HG02623 (cell line): ENCODE results near the gene ZFYVE27.
A peak's percentile ranks its signal among the peaks of the same experiment; 100 is the strongest.

Experiments used
- ATAC-seq: cut with Tn5 transposase; IDR thresholded peaks from one replicate; pipeline ENCODE4 v1.9.1; 2021; ENCODE audit warnings: moderate library complexity; ENCODE audit not compliant: unreplicated experiment

Gene ZFYVE27

GRCh38 chr10:97714401-97715258 is 22.3 kb upstream of the ZFYVE27 start:
- peak; percentile 29 for ATAC-seq

GRCh38 chr10:97715259-97715874 is 21.6 kb upstream of the ZFYVE27 start:
- no peak for ATAC-seq

- no peak for ATAC-seq
Measured at GRCh38 chr10:97717627-97718026, 19.3 kb upstream of the ZFYVE27 start.

GRCh38 chr10:97718178-97718577 is 18.8 kb upstream of the ZFYVE27 start:
- ATAC-seq = no peak

- no peak for ATAC-seq
Measured at GRCh38 chr10:97718659-97719142, 18.2 kb upstream of the ZFYVE27 start.

GRCh38 chr10:97719602-97720001 is 17.3 kb upstream of the ZFYVE27 start:
- no peak for ATAC-seq

GRCh38 chr10:97721871-97722780 is 14.8 kb upstream of the ZFYVE27 start:
- ATAC-seq = no peak

- no peak for ATAC-seq
Measured at GRCh38 chr10:97723001-97723400, 13.9 kb upstream of the ZFYVE27 start.

GRCh38 chr10:97724341-97724941 is 12.5 kb upstream of the ZFYVE27 start:
- ATAC-seq = no peak

GRCh38 chr10:97726636-97727178 is 10.2 kb upstream of the ZFYVE27 start:
- no peak for ATAC-seq

- ATAC-seq = no peak
Measured at GRCh38 chr10:97729014-97729413, 7.9 kb upstream of the ZFYVE27 start.

- ATAC-seq = no peak
Measured at GRCh38 chr10:97731346-97732051, 5.4 kb upstream of the ZFYVE27 start.

- ATAC-seq = no peak
Measured at GRCh38 chr10:97732052-97732359, 4.9 kb upstream of the ZFYVE27 start.

- ATAC-seq = no peak
Measured at GRCh38 chr10:97733256-97733655, 3.7 kb upstream of the ZFYVE27 start.

GRCh38 chr10:97734021-97734420 is 2.9 kb upstream of the ZFYVE27 start:
- ATAC-seq = no peak

GRCh38 chr10:97736403-97736901 is 476 bp upstream of the ZFYVE27 start:
- ATAC-seq = peak; percentile 9

- ATAC-seq = peak; percentile 7
Measured at GRCh38 chr10:97737770-97738265, 890 bp downstream of the ZFYVE27 start.

- ATAC-seq = no peak
Measured at GRCh38 chr10:97738616-97739015, 1.7 kb downstream of the ZFYVE27 start.

GRCh38 chr10:97740613-97741012 is 3.7 kb downstream of the ZFYVE27 start:
- no peak for ATAC-seq
